CD4-positive, alpha-beta T cell (primary cell): ENCODE measurements around the gene PTGES2. TPM values are rescaled to one million over a fixed set of nuclear protein-coding genes. Genes with fewer than 3 reads are reported as not detected.

ENCODE experiments used
- ATAC-seq: fragments of 200-7000 bp; cut with Tn5 transposase; one replicate; pipeline ENCODE4 v1.10.0; 2022; ENCODE audit warnings: mild to moderate bottlenecking; ENCODE audit not compliant: poor library complexity
- CTCF ChIA-PET: fragments of 350-600 bp; sonication (Branson Sonifier 250); formaldehyde crosslinking; loops from one replicate; lab custom pipeline; 2021; ENCODE audit warnings: antibody characterized with exemption, inconsistent platforms; lab: Charles Lee
- POLR2A ChIA-PET: fragments of 350-600 bp; sonication (Branson Sonifier 250); formaldehyde crosslinking; loops from one replicate; lab custom pipeline; 2021; ENCODE audit warnings: antibody characterized with exemption, inconsistent platforms; lab: Charles Lee
- DNase-seq, 14 experiments: peaks; one replicate each; pipeline ENCODE4 v3.0.0-alpha.2; 2013 to 2020; ENCODE audit warnings: mixed read lengths in 2 of 14
- H3K27ac ChIP-seq, 2 donors: one replicate each; pipeline versions ENCODE4 v1.5.1 to v1.7.0; 2013; ENCODE audit warnings: low read length in 2 of 2, low read depth in 1 of 2, mild to moderate bottlenecking in 1 of 2
- H3K27me3 ChIP-seq, 2 experiments: 1 replicate in 1 of 2; 2 replicates in 1 of 2; pipeline versions ENCODE4 v1.6.1 to v1.7.0; 2013; ENCODE audit warnings: low read length in 2 of 2, control low read depth in 1 of 2, mild to moderate bottlenecking in 1 of 2, moderate library complexity in 1 of 2; ENCODE audit not compliant: insufficient read depth in 2 of 2, control insufficient read depth in 1 of 2
- H3K36me3 ChIP-seq: one replicate; pipeline ENCODE4 v1.6.1; 2013; ENCODE audit warnings: low read length, control low read depth; ENCODE audit not compliant: insufficient read depth
- H3K4me1 ChIP-seq: one replicate; pipeline ENCODE4 v1.6.1; 2013; ENCODE audit warnings: low read length, control low read depth; ENCODE audit not compliant: insufficient read depth
- H3K4me3 ChIP-seq: one replicate; pipeline ENCODE4 v1.5.1; 2013; ENCODE audit warnings: mild to moderate bottlenecking, low read length, moderate library complexity
- H3K9me3 ChIP-seq, 2 experiments: 1 replicate in 1 of 2; 2 replicates in 1 of 2; pipeline versions ENCODE4 v1.6.1 to v1.7.0; 2013; ENCODE audit warnings: low read length in 2 of 2, mild to moderate bottlenecking in 2 of 2, control low read depth in 1 of 2, moderate library complexity in 1 of 2; ENCODE audit not compliant: control insufficient read depth in 1 of 2, insufficient read depth in 1 of 2
- H3K27ac Mint-ChIP-seq: one replicate; pipeline ENCODE4 v1.8.0; 2020; ENCODE audit warnings: mixed read lengths
- H3K27me3 Mint-ChIP-seq: one replicate; pipeline ENCODE4 v1.8.0; 2021; ENCODE audit warnings: mixed read lengths
- H3K36me3 Mint-ChIP-seq: one replicate; pipeline ENCODE4 v1.8.0; 2021; ENCODE audit warnings: low read depth, mixed read lengths
- H3K4me1 Mint-ChIP-seq: one replicate; pipeline ENCODE4 v1.8.0; 2021; ENCODE audit warnings: low read depth, mixed read lengths
- H3K4me3 Mint-ChIP-seq: one replicate; pipeline ENCODE4 v1.8.0; 2020; ENCODE audit warnings: mild to moderate bottlenecking, mixed read lengths
- H3K9me3 Mint-ChIP-seq: one replicate; pipeline ENCODE4 v1.8.0; 2020; ENCODE audit warnings: mixed read lengths
- CTCF ChIP-seq: fragments of 200-600 bp; IDR thresholded peaks from one replicate; pipeline ENCODE4 v1.8.0; 2022; ENCODE audit warnings: antibody characterized with exemption, mild to moderate bottlenecking
- intact Hi-C, 2 experiments: fragments of 100-400 bp; cut with DNase I in 1 of 2; cut with micrococcal nuclease in 1 of 2; formaldehyde crosslinking; loops; one replicate each; pipeline versions ENCODE4 v1.15.1 to v1.9.0; 2023 to 2025; cut with DNase I, micrococcal nuclease
- total RNA-seq, 174 experiments: library from RNA in 2 of 174; stranded (reverse) in 2 of 174; gene quantifications; one replicate each; pipeline ENCODE4 v1.2.3 and lab custom pipeline; 2021 to 2026

Gene PTGES2
- total RNA-seq, 2 experiments from 2014 or later = 43.7 to 43.8 TPM

GRCh38 chr9:128146591-128147120 lies 19.1 kb upstream of the PTGES2 start:
- Mint-ChIP-seq H3K27me3 (no peaks in the 10 kb centered on the region), H3K9me3 (no peaks in the 10 kb centered on the region), H3K4me3 (no peak overlapping the region), H3K4me1 (peaks cover 12% of the 10 kb centered on the region), H3K36me3 (no peaks in the 10 kb centered on the region), H3K27ac (no peak overlapping the region)
- DNase-seq = no peak
- POLR2A ChIA-PET = no interaction called here
- CTCF ChIA-PET = no interaction called here
- Histone ChIP-seq H3K36me3 (no peaks in the 10 kb centered on the region), H3K4me3 (no peak overlapping the region), H3K9me3 (no peaks in the 10 kb centered on the region), H3K4me1 (peaks cover 13% of the 10 kb centered on the region), H3K27ac (no peak overlapping the region), H3K27me3 (no peaks in the 10 kb centered on the region)
- ATAC-seq = no peak
- TF ChIP-seq CTCF = no peak
- intact Hi-C loops = no loop called here

GRCh38 chr9:128145951-128146351 lies 18.4 kb upstream of the PTGES2 start:
- ChIA-PET POLR2A (interaction anchor here (0.6 kb wide), 1 partner anchor 12 kb away, joined by 4 read pairs; no protein-coding TSS in a partner anchor), CTCF (no interaction called here)
- no peak overlapping the region for H3K4me3 Mint-ChIP-seq
- H3K9me3 Mint-ChIP-seq = no peaks in the 10 kb centered on the region
- H3K4me1 Mint-ChIP-seq = peaks cover 13% of the 10 kb centered on the region
- Histone ChIP-seq H3K27me3 (no peaks in the 10 kb centered on the region), H3K9me3 (no peaks in the 10 kb centered on the region), H3K4me1 (peaks cover 15% of the 10 kb centered on the region), H3K36me3 (no peaks in the 10 kb centered on the region), H3K4me3 (no peak overlapping the region), H3K27ac (no peak overlapping the region)
- no peak for TF ChIP-seq CTCF
- H3K36me3 Mint-ChIP-seq = no peaks in the 10 kb centered on the region
- no peaks in the 10 kb centered on the region for H3K27me3 Mint-ChIP-seq
- DNase-seq (no peak), ATAC-seq (no peak)
- no peak overlapping the region for H3K27ac Mint-ChIP-seq
- intact Hi-C loops = no loop called here

- H3K36me3 Mint-ChIP-seq = no peaks in the 10 kb centered on the region
- H3K4me1 Mint-ChIP-seq = peaks cover 13% of the 10 kb centered on the region
- Histone ChIP-seq H3K27ac (no peak overlapping the region), H3K36me3 (no peaks in the 10 kb centered on the region), H3K27me3 (no peaks in the 10 kb centered on the region), H3K4me1 (peaks cover 15% of the 10 kb centered on the region), H3K4me3 (no peak overlapping the region), H3K9me3 (no peaks in the 10 kb centered on the region)
- CTCF ChIA-PET = no interaction called here
- DNase-seq = no peak
- H3K27ac Mint-ChIP-seq = no peak overlapping the region
- H3K9me3 Mint-ChIP-seq = no peaks in the 10 kb centered on the region
- POLR2A ChIA-PET = interaction anchor here (0.6 kb wide), 1 partner anchor 13 kb away, joined by 4 read pairs; no protein-coding TSS in a partner anchor
- ATAC-seq = no peak
- TF ChIP-seq CTCF = no peak
- H3K4me3 Mint-ChIP-seq = no peak overlapping the region
- intact Hi-C loops = no loop called here
- no peaks in the 10 kb centered on the region for H3K27me3 Mint-ChIP-seq
These were observed 18.0 kb upstream of the PTGES2 start for GRCh38 chr9:128145536-128145935.
